HEK293T (cell line): ENCODE measurements around the gene DAND5.

Experiments used
- BHLHE40 ChIP-seq: fragments of 450-650 bp; IDR thresholded peaks from 2 replicates; pipeline ENCODE4 v1.6.1; 2016; ENCODE audit warnings: mild to moderate bottlenecking, moderate library complexity, borderline replicate concordance
- CTBP1 ChIP-seq: fragments of 450-650 bp; IDR thresholded peaks from 2 replicates; pipeline ENCODE4 v1.6.1; 2016; ENCODE audit warnings: borderline replicate concordance
- ELF4 ChIP-seq: fragments of 450-650 bp; IDR thresholded peaks from 2 replicates; pipeline ENCODE4 v1.6.1; 2017; ENCODE audit warnings: antibody characterized with exemption
- FOXK2 ChIP-seq: fragments of 450-650 bp; IDR thresholded peaks from 2 replicates; pipeline ENCODE4 v1.6.1; 2016; ENCODE audit warnings: mild to moderate bottlenecking
- FOXM1 ChIP-seq: fragments of 450-650 bp; IDR thresholded peaks from 2 replicates; pipeline ENCODE4 v1.6.1; 2017; ENCODE audit warnings: mild to moderate bottlenecking, borderline replicate concordance
- HDGF ChIP-seq: fragments of 450-650 bp; IDR thresholded peaks from 2 replicates; pipeline ENCODE4 v1.6.1; 2017; ENCODE audit warnings: antibody characterized with exemption, borderline replicate concordance
- L3MBTL2 ChIP-seq: fragments of 450-650 bp; conservative IDR thresholded peaks from 2 replicates; pipeline ENCODE4 v1.6.1; 2016; ENCODE audit warnings: mild to moderate bottlenecking
- NFRKB ChIP-seq: fragments of 450-650 bp; IDR thresholded peaks from 2 replicates; pipeline ENCODE4 v1.6.1; 2016; ENCODE audit warnings: mild to moderate bottlenecking, moderate library complexity
- PKNOX1 ChIP-seq: fragments of 450-650 bp; IDR thresholded peaks from 2 replicates; pipeline ENCODE4 v1.6.1; 2016
- SP1 ChIP-seq: fragments of 450-650 bp; IDR thresholded peaks from 2 replicates; pipeline ENCODE4 v1.6.1; 2017
- SUZ12 ChIP-seq: fragments of 450-650 bp; IDR thresholded peaks from 2 replicates; pipeline ENCODE4 v1.6.1; 2016; ENCODE audit warnings: mild to moderate bottlenecking
- TARDBP ChIP-seq: fragments of 450-650 bp; IDR thresholded peaks from 2 replicates; pipeline ENCODE4 v1.6.1; 2016
- ZNF384 ChIP-seq: fragments of 450-650 bp; IDR thresholded peaks from 2 replicates; pipeline ENCODE4 v1.6.1; 2016

GRCh38 chr19:13007292-13008045 is 38.1 kb downstream of the DAND5 start:
- no peak for TF ChIP-seq SP1
- TF ChIP-seq PKNOX1, result no peak
- no peak for TF ChIP-seq BHLHE40
- TF ChIP-seq SUZ12, result no peak
- TF ChIP-seq TARDBP, result no peak
- TF ChIP-seq HDGF, result no peak
- TF ChIP-seq ELF4, result no peak
- no peak for TF ChIP-seq FOXK2
- no peak for TF ChIP-seq FOXM1
- no peak for TF ChIP-seq ZNF384
- TF ChIP-seq NFRKB, result no peak
- TF ChIP-seq L3MBTL2, result no peak
- no peak for TF ChIP-seq CTBP1
